DOHH2 (cell line): ENCODE results near the gene FBXO34.

Experiments used
- CTCF ChIP-seq: fragments of 200-600 bp; sonication (generic); IDR thresholded peaks from one replicate; pipeline ENCODE4 v1.5.1; 2014; ENCODE audit warnings: antibody characterized with exemption, mild to moderate bottlenecking, low read depth, low read length; ENCODE audit not compliant: poor library complexity, severe bottlenecking
- EZH2phosphoT487 ChIP-seq: fragments of 200-600 bp; sonication (generic); IDR thresholded peaks from 2 replicates; pipeline ENCODE4 v1.6.1; 2017; ENCODE audit warnings: borderline replicate concordance, mild to moderate bottlenecking, antibody characterized with exemption, low read length, moderate library complexity, mixed read lengths

- TF ChIP-seq CTCF (no peak), EZH2phosphoT487 (no peak)
Observed at GRCh38 chr14:55350461-55350860, 79.2 kb downstream of the FBXO34 start.
